Fibroblast of the aortic adventitia (primary cell): Measurements from ENCODE around the gene VAT1L. TPM values are rescaled to one million over a fixed set of nuclear protein-coding genes. Genes with fewer than 3 reads are reported as not detected.
A peak's percentile ranks its signal among the peaks of the same experiment; 100 is the strongest.

Experiments used
- DNase-seq: peaks from one replicate; pipeline ENCODE4 v3.0.0-alpha.2; 2010; ENCODE audit warnings: low read depth
- H3K4me3 ChIP-seq: 2 replicates; pipeline ENCODE4 v1.5.1; 2011; ENCODE audit warnings: low read depth, mild to moderate bottlenecking, control low read depth, low read length, moderate library complexity
- CTCF ChIP-seq: IDR thresholded peaks from 2 replicates; pipeline ENCODE4 v1.5.1; 2011; ENCODE audit warnings: mild to moderate bottlenecking, low read length, control low read depth, inconsistent platforms; ENCODE audit not compliant: insufficient read depth
- total RNA-seq: library from RNA; depleted of rRNA; stranded (reverse); fragments of >200 nt; gene quantifications from 2 replicates; pipeline ENCODE4 v1.2.3, GENCODE V29; 2012; ENCODE audit warnings: low replicate concordance

VAT1L gene
- total RNA-seq, 1 donor = 12.2 TPM

GRCh38 chr16:78002915-78003538, 214.7 kb downstream of the VAT1L start:
- DNase-seq = peak; percentile 92
- peak overlapping the region; percentile 15 for H3K4me3 ChIP-seq
- peak; percentile 80 for TF ChIP-seq CTCF

GRCh38 chr16:78004517-78004916, 216.2 kb downstream of the VAT1L start:
- H3K4me3 ChIP-seq = no peak overlapping the region
- DNase-seq = no peak
- no peak for TF ChIP-seq CTCF

- no peak for DNase-seq
- peak; percentile 9 for TF ChIP-seq CTCF
- no peak overlapping the region for H3K4me3 ChIP-seq
These were observed 217.5 kb downstream of the VAT1L start for GRCh38 chr16:78005881-78006280.

- H3K4me3 ChIP-seq = no peak overlapping the region
- no peak for DNase-seq
- TF ChIP-seq CTCF = no peak
These were observed 218.8 kb downstream of the VAT1L start for GRCh38 chr16:78007121-78007520.

GRCh38 chr16:78022347-78023060, 234.1 kb downstream of the VAT1L start, which contains the start of gene CLEC3A:
TSS of gene CLEC3A (plus strand) at chr16:78022548. CDS start at chr16:78022627, 79 bp downstream.
- no peak for DNase-seq
- no peak within 1 kb of the TSS for H3K4me3 ChIP-seq
- TF ChIP-seq CTCF = no peak

GRCh38 chr16:78024159-78024558, 235.8 kb downstream of the VAT1L start:
- no peak for TF ChIP-seq CTCF
- H3K4me3 ChIP-seq = no peak overlapping the region
- no peak for DNase-seq
